Activated naive CD8-positive, alpha-beta T cell treated with anti-CD3 and anti-CD28 coated beads, Interleukin-2, amount 50 U/mL, for 16 hours (primary cell): ENCODE data around the gene TTBK1.
A peak's percentile ranks its signal among the peaks of the same experiment; 100 is the strongest.

Experiments used
- DNase-seq: peaks from one replicate; pipeline ENCODE4 v3.0.0-alpha.2; 2020; ENCODE audit warnings: low read depth, low spot score

TTBK1 gene

DNA sequence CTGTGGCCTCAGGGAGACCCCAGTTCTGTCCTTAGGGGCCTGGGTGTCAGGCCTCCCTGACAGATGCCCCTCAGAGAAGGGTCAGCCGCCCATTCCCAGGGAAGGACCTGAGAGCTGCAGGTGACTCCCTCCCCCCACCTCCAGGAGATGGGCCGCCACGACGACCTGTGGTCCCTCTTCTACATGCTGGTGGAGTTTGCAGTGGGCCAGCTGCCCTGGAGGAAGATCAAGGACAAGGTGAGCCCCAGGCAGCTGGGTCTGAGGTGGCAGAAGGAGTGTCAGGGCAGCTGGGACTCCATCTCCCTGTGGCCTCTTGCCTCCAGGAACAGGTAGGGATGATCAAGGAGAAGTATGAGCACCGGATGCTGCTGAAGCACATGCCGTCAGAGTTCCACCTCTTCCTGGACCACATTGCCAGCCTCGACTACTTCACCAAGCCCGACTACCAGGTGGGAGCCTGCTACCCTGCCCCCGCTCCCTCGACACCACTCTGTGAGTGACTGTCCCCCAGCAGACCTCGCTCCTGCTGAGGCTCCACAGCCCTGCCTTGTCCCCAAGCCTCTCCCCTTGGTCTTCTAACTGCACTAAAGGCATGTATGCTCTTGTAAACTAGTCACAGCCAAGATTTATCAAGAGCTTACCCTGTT is 12.2 kb downstream of the TTBK1 start:
- no peak for DNase-seq

DNA sequence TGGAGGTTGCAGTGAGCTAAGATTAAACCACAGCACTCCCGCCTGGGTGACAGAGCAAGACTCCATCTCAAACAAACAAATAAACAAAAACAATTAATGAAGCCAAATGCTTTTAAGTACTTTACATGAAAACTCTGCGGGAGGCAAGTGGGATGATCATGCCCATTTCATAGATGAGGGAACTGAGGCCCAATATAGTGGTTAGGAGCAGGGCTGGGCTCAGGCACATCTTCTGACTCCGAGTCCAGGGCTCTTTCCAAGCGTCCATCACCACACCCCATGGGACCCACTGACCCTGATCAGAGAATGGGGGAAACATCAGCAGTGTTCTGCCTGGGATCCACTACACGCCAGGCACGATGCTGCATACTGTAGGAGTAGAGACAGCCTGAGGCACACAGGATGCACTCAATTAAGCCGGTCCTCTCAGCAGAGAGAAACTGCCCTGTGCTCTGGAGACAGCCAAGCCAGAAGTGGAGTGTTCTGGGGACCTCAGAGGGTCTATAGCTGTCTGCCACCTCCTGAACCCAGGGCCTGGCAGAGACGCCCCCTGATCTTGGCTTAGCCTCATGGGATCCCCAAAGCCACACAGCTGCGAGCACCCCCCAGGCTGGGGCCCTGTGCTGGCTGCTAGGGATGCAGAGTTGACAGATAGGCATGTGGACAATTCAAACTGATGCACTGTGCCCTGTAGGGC is 13.5 kb downstream of the TTBK1 start:
- DNase-seq, result no peak

DNA sequence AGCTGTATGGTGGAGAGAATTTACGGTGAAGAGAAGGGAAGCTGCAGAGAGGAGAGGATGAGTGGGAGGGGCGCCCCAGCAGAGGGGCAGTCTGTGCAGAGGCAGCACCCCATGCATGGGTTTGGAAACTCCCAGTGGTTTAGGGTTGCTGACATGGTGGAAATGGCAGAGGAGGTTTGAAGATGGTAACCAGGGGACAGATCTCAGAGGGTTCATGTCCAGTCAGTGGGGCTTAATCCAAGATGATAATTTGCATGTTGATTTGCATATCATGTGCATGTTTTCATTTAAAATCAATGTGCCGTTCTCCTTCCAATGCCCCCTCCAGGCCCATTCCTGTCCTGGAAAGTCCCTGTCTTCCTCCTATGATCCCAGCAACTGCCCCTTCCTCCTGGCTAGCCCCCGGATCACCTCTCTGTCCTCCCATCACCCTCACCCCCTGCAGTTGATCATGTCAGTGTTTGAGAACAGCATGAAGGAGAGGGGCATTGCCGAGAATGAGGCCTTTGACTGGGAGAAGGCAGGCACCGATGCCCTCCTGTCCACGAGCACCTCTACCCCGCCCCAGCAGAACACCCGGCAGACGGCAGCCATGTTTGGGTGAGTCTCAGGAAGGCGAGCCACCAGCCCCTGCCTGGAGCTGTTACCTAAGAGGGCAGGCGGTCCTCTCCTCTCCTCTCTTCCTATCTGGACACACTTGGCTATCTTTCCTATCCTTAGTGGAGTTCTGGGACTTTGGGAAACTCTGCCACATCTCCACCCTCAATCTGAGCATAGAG is 14.3 kb downstream of the TTBK1 start:
- no peak for DNase-seq

DNA sequence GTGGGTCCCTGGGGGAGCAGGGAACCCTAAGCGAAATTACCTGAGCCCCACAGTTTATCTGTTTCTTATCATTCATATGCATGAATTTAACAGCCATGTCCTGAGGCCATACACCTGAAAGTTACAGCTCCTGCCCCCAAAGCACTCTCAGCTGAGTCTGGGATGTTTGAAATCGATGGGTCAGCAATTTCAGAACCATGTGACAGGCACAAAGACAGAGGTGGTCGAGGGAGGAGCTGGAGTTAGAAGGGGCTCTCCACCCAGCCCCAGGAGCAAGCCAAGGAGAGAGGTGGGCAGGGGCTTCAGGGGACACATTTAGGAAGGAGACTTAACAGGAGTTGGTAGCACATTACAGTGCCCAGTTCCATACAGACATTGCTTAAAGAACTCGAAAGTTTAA is 14.9 kb downstream of the TTBK1 start:
- DNase-seq, result no peak

DNA sequence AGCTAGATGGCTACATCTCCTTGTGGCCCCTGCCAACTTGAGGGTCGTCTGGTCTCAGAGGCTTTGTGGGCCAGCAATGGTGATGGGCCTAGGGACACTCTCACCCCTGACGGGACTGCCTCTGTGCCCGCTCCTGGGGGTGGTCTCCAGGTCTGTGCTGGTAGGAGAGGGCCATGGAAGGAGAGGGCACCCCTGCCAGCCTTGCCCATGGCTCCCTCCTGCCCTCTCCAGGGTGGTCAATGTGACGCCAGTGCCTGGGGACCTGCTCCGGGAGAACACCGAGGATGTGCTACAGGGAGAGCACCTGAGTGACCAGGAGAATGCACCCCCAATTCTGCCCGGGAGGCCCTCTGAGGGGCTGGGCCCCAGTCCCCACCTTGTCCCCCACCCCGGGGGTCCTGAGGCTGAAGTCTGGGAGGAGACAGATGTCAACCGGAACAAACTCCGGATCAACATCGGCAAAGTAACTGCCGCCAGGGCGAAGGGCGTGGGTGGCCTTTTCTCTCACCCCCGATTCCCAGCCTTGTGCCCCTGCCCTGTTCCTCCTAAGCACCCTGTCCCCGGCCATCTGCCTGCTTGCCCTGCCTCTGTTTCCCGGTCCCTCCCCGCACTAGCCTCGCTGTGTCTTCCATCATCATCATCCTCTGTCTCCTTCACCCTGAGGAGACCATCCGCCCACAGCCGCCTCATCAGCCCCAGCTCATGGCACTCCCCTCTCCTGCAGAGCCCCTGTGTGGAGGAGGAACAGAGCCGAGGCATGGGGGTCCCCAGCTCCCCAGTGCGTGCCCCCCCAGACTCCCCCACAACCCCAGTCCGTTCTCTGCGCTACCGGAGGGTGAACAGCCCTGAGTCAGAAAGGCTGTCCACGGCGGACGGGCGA is 15.8 kb downstream of the TTBK1 start:
- no peak for DNase-seq

DNA sequence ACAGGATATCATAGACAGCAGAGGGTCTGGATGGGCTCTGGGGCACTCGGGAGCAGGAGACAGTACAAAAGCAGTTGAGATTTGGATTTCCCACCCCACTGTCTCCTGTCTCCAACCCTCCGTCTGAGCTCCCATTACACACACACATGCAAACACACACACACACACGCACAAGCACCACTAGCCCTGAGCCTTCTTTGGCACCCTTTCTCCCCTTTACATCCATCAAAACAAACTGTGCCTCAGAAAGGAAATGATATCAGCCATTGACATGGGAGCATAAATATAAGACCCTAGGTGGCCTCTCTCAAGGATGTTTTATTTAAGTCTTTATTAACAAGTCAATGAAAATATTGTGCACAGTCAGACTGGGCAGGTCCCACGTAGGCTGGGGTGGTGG is 17.5 kb downstream of the TTBK1 start:
- DNase-seq, result no peak

DNA sequence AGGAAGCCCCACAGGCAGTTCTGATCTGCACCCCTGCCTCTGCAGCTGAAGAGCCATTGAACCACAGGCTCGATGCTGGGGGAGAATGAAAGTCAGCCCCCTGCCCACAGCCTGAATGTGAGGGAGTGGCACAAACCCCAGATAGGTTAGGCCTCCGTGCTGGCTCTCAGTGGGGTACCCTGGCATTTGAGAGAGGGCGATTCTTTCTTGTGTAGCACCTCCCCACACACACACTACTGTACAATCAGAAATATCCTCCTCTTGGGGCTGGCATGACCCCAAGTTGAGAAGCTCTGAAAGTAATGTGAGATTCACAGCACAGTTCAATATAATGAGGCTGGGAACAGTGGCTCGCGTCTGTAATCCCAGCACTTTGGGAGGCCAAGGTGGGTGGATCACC is 17.9 kb downstream of the TTBK1 start:
- no peak for DNase-seq

DNA sequence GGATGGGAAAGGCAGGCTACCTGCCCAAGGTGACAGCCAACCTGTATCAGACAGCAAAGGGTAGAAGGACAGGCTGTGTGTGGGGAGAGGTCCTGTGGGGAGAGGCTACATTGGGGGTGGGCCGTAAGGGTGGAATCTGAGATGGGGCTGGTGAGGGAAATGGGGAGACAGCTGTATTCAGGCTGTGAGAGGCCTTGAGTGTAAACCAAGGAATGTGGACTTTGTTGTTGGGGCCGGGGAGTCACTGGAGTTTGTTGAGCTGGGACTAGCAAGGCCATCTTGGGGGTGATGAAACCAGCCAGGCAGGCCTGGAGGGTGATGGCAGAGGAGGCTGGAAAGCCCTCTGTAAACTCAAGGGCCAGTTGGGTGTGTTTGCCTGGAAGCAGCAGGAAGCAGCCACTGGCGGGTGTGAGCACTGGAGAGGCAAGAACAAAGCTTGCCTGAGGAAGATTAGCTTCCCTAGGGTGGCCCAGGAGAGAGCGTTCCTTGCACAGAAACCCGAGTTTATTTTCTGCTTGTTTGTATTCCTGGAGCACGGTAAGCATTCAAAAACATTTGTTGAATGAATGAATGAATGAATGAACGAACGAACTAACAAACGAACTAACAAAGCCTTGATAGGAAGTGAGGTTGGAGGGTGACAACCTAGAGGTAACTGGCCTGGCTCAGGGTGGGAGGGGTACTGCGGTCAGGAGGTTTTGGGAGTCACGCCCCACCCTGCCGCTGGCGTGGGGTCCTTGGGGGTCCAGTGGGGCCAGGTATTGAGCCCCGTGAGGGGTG is 18.9 kb downstream of the TTBK1 start:
- no peak for DNase-seq

DNA sequence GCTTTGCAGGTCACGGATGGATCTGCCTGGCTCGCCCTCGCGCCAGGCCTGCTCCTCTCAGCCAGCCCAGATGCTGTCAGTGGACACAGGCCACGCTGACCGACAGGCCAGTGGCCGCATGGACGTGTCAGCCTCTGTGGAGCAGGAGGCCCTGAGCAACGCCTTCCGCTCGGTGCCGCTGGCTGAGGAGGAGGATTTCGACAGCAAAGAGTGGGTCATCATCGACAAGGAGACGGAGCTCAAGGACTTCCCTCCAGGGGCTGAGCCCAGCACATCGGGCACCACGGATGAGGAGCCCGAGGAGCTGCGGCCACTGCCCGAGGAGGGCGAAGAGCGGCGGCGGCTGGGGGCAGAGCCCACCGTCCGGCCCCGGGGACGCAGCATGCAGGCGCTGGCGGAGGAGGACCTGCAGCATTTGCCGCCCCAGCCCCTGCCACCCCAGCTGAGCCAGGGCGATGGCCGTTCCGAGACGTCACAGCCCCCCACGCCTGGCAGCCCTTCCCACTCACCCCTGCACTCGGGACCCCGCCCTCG is 19.6 kb downstream of the TTBK1 start:
- DNase-seq, result no peak

DNA sequence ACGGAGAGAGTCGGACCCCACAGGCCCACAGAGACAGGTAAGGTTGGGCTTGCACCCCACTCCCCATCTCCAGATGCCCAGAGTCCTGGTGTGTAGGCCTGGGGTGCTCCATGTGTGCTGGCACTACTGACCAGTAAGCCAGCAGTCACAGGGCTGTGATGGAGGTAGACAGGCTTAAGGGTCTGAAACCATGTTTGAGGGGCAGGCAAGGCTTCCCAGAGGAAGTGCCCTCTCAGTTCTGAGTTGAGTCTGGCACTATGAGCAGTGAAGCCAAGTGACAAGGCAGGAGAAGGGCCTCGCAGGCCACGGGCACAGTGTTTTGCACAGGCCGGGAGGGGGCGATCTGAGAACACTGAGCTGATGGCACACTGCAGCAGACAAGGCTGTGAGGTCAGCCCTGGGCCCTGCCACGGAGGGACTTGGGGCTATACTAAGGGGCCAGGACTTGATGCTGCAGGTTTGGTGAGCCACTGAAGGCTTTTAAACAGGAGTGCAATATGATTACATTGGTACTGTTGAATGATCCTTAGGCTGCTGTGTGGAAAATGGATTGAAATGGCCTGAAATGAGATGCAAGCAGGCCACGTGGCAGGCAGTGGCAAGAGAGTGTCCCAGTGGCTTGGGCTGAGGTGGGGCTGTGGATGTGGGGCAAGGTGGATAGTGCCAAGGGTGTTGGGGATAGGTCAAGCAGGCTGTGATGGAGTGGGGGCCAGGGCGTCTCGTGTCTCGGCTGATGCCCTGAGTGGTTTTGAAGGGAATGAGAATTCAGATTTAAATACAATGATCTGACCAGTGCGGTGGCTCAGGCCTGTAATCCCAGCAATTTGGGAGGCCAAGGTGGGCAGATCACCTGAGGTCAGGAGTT is 20.3 kb downstream of the TTBK1 start:
- DNase-seq, result peak; percentile 67

DNA sequence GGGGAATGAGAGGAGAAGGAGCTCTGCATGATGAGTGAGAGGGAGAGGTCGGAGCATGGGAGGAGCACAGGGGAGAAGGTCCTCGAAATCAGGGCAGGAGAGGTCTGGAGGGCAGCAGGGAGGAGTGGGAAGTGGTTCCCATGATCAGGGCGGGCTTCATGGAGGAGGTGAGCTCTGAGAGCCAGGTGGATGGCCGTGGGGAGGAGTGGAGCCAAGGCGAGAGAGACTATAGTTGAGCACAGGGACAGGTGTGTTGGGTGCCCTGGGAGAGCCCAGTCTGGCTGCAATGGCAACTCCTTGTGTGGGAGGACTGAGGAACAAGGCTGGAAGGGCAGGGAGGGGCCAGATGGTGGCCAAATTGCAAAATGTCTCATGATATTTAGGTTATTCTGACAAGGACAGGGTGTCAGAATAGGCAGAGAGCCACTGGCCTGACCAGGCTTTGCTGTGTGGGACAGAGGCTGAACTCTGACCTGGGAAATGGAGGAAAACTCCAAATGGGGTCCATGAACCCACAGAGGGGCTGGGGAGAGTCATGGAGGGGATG is 21.4 kb downstream of the TTBK1 start:
- DNase-seq, result no peak

DNA sequence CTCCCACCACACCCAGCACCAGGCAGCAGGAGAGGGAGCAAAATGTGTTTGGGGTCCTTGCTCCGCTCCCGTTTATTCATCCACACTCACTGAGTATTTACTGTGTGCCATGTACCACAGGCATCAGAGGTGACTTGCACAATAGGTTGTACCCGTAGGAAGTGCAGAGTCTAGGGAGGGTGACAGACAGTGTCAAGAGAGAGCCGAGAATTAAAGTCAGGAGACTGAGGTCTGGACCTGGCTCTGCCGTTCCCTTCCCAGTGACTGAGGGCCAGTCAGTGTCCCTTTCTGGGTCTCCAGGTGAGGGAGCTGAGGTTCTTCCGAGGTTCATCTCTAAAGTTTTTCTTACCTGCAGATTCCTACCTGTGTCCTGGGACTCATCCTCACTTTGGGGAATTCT is 22.3 kb downstream of the TTBK1 start:
- no peak for DNase-seq

DNA sequence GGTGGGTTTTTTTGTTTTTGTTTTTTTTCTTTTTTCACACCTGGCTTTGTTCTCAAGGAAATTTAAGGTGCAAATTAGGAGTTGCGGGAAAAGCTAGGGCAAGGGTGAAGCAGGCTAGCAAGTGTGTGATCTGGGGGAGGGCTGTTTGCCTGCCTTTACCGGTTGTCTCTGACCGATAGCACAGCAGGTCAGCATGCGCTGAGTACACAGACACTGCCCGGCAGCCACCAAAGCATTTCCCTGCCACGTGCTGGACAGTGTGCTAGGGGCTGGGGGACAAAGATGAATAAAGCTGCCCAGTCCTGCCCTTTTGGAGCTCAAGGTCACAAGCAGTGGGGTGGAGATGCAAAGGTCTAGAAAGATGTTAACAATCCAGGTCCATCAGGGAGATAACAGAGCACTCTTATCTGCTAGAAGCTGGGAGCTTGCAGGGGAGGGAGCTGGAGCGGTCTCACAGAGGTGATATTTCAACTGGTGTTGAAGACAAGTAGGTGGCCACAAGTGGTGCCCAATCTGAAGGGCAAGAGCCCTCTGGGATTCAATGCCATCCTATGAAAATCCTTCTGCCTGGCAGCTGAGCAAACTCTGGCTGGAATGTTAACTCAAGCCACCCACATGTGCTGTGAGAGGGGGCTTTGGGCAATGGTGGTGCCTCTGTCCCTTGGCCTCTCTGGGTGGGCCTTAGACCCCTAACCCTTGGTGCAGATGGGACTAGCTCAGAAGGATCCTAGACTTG is 24.5 kb downstream of the TTBK1 start:
- no peak for DNase-seq

DNA sequence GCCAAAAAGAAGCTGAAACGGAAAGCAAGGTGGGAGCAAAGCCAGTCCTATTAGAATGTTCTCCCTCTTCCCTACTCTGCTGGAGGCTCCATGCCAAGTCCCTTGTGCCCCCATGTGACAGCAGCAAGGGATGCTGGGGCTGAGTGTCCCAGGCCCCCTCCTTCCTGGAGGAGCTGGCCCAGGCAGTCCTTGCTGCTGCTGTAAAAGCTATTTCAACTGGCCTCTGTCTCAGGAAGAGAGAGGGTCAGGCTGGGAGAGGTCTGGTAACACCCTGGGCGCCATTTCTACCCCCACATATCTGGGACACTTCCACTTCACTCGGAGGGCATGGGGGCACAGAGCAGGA is 25.0 kb downstream of the TTBK1 start:
- DNase-seq, result no peak

DNA sequence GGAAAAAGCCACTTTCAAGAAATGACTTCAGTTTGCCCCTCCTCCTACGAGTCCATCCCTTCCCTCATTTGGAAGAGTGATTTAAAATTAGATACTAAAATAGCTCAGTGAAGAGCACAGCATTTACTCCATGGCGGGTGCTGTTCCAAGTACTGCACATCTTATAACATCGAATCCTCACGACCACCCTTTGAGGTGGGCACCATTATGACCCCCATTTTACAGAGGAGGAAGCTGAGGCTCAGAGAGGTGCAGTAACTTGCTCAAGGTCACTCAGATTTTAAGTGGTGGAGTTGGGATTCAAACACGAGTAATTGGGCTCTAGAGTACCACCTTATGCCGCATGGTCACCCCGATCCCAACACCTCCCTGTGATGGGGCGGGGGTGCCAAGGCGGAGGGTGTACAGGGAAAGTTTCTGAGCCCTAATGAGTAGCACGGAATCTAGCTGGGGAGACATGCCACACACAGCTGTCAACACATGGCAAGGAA is 25.5 kb downstream of the TTBK1 start:
- DNase-seq, result no peak

DNA sequence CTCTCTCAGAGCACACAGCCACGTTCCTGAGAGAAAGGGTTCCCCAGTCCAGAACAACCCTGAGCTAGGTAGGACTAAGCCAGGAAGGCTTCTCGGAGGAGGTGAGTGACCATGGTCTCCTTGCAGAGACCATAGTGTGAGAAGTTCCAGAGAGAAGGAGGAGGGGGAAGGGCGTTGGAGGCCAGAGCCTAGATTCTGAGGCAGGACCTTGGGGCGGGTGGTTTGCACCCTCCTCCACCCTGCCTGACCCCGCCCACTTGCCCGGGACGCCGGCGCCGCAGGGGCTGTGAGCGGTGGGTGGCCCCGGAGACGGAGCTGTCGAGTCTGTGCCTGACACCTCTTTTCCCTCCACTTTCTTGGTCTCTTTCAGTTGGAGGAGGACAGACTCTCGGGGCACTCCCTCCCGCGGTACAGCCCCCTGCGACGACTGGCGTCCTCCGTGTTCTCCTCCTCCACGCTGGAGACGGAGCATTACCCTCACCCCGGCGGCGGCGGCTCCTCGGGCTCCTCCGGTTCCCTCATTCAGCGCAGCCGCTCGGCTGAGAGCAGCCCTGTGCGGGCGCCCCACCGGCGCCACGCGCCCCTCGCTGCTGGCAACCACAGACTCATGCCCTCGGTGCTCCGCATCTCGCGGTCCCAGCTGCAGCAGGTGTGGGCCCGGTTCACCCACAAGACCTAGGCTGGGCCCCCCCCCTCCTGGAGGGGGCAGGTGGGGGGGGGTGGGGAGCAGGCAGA is 26.2 kb downstream of the TTBK1 start:
- DNase-seq, result no peak

DNA sequence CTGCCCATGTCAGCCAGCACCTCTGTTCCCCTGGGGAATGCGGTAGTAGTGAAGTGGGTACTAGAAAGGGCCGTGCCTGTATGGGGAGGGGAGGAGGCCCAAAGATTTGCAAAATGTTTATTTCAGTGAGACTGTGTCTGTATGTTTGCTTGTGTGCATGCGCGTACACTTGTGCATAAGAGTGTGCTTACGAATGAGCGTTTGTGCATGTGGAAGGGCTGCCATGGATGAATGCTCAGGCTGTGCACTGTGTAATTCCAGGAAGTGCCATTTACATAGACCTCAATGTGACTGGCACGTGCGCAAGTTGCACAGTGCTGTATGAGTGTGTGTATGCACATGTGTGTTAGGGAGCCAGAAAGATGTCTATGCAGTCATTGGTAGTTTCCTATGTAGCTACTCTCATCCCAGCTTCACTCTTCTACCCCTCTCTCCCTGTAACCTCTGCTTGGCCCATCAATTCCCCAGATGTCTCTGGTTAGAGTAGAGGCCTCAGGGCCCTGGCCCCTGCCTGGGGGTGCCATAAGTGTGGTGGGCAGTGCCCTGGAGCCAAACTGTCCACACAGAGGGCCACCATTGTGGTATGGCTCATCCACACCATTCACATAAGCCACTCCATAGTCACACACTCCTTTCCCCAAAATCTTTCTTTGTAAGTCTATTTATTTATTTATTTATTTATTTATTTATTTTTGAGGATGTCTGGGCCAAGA is 28.0 kb downstream of the TTBK1 start:
- DNase-seq, result no peak
